T-cell (primary cell): ENCODE results near the gene ALG12. TPM values are rescaled to one million over a fixed set of nuclear protein-coding genes. Genes with fewer than 3 reads are reported as not detected.
A peak's percentile ranks its signal among the peaks of the same experiment; 100 is the strongest.

Experiments used
- ATAC-seq, 4 experiments: fragments of 200-7000 bp in 3 of 4; fragments of 150-1000 bp in 1 of 4; cut with Tn5 transposase; replicated peaks in 1 of 4; 1 replicate in 3 of 4; 2 replicates in 1 of 4; pipeline ENCODE4 v1.10.0; 2021; ENCODE audit warnings: moderate library complexity in 3 of 4, mild to moderate bottlenecking in 2 of 4, moderate number of reproducible peaks in 1 of 4
- CTCF ChIA-PET, 2 donors: fragments of 300-600 bp; sonication (Branson Sonifier 250); formaldehyde crosslinking; loops; one replicate each; lab custom pipeline; 2022; ENCODE audit warnings: antibody characterized with exemption in 2 of 2; lab: Charles Lee
- POLR2A ChIA-PET, 2 donors: fragments of 300-600 bp; sonication (Branson Sonifier 250); formaldehyde crosslinking; loops; one replicate each; lab custom pipeline; 2022; ENCODE audit warnings: antibody characterized with exemption in 2 of 2; lab: Charles Lee
- DNase-seq, 35 experiments: peaks; one replicate each; pipeline versions ENCODE4 v3.0.0 to v3.0.0-alpha.2; 2013 to 2023
- H3K27ac ChIP-seq: one replicate; pipeline ENCODE4 v1.5.1; 2013; ENCODE audit warnings: low read length
- H3K27me3 ChIP-seq, 2 experiments: replicated peaks in 1 of 2; 1 replicate in 1 of 2; 2 replicates in 1 of 2; pipeline versions ENCODE4 v1.6.1 to v1.7.0; 2013; ENCODE audit warnings: low read length in 1 of 2, mixed read lengths in 1 of 2; ENCODE audit not compliant: control insufficient read depth in 2 of 2, insufficient read depth in 2 of 2; ENCODE audit errors: extremely low read depth in 1 of 2
- H3K36me3 ChIP-seq, 2 donors: 1 replicate in 1 of 2; 2 replicates in 1 of 2; pipeline versions ENCODE4 v1.6.1 to v1.7.0; 2013; ENCODE audit warnings: low read length in 1 of 2; ENCODE audit not compliant: control insufficient read depth in 2 of 2, insufficient read depth in 1 of 2; ENCODE audit errors: extremely low read depth in 1 of 2
- H3K4me1 ChIP-seq, 2 experiments: 1 replicate in 1 of 2; 2 replicates in 1 of 2; pipeline versions ENCODE4 v1.6.1 to v1.7.0; 2013; ENCODE audit warnings: low read length in 2 of 2, mixed read lengths in 1 of 2; ENCODE audit not compliant: insufficient read depth in 2 of 2, control insufficient read depth in 1 of 2; ENCODE audit errors: extremely low read depth in 1 of 2
- H3K4me3 ChIP-seq, 2 donors: 1 replicate in 1 of 2; 2 replicates in 1 of 2; pipeline versions ENCODE4 v1.5.1 to v1.7.0; 2013; ENCODE audit warnings: mild to moderate bottlenecking in 2 of 2, low read length in 1 of 2, moderate library complexity in 1 of 2; ENCODE audit not compliant: control insufficient read depth in 1 of 2; ENCODE audit errors: extremely low read depth in 1 of 2
- H3K9me3 ChIP-seq: 2 replicates; pipeline ENCODE4 v1.7.0; 2013
- H3K27ac Mint-ChIP-seq, 2 donors: one replicate each; pipeline ENCODE4 v1.8.0; 2020 to 2021; ENCODE audit warnings: mild to moderate bottlenecking in 2 of 2, mixed read lengths in 2 of 2
- H3K27me3 Mint-ChIP-seq, 2 donors: one replicate each; pipeline ENCODE4 v1.8.0; 2021 to 2022; ENCODE audit warnings: mixed read lengths in 2 of 2
- H3K36me3 Mint-ChIP-seq: one replicate; pipeline ENCODE4 v1.8.0; 2021; ENCODE audit warnings: mixed read lengths
- H3K4me1 Mint-ChIP-seq, 3 donors: one replicate each; pipeline ENCODE4 v1.8.0; 2020 to 2022; ENCODE audit warnings: mixed read lengths in 3 of 3, mild to moderate bottlenecking in 1 of 3
- H3K4me3 Mint-ChIP-seq, 3 donors: one replicate each; pipeline ENCODE4 v1.8.0; 2020 to 2022; ENCODE audit warnings: mild to moderate bottlenecking in 3 of 3, mixed read lengths in 3 of 3, moderate library complexity in 3 of 3
- H3K9me3 Mint-ChIP-seq, 3 donors: one replicate each; pipeline ENCODE4 v1.8.0; 2020 to 2022; ENCODE audit warnings: mixed read lengths in 3 of 3
- WGBS: methylation state at CpG from one replicate; pipeline ENCODE4 v1.1.5; 2013; ENCODE audit warnings: missing lambda C conversion rate; ENCODE audit not compliant: insufficient coverage; 5-methylcytosine and 5-hydroxymethylcytosine counted together
- total RNA-seq, 35 experiments: library from RNA in 6 of 35; stranded (reverse) in 6 of 35; fragments of 120-200 nt in 1 of 35; gene quantifications; one replicate each; pipeline versions ENCODE4 v1.2.1 to v1.2.4 and lab custom pipeline; 2013 to 2026

The ALG12 gene
- total RNA-seq, 5 donors from 2014 or later (not counting 1 experiment from before 2014, with no cell fraction given), result 15.7 to 22.1 (median 15.9) TPM

- H3K4me3 ChIP-seq, result no peak overlapping the region
- H3K27ac Mint-ChIP-seq, result peak overlapping the region in 1 of 2 donors; percentile 36
- CTCF ChIA-PET, result no interaction called here
Observed at GRCh38 chr22:49954991-49955580, 36.8 kb upstream of the ALG12 start.

GRCh38 chr22:49954354-49954753 is 36.1 kb upstream of the ALG12 start:
- Histone ChIP-seq H3K27ac (no peak overlapping the region), H3K4me3 (no peak overlapping the region), H3K27me3 (no peaks in the 10 kb centered on the region), H3K9me3 (no peaks in the 10 kb centered on the region), H3K4me1 (peaks cover under 1 to 6% of the 10 kb centered on the region in 2 experiments), H3K36me3 (no peaks in the 10 kb centered on the region)
- ATAC-seq, result no peak
- no peaks in the 10 kb centered on the region for H3K36me3 Mint-ChIP-seq
- no peak for DNase-seq
- H3K27me3 Mint-ChIP-seq, result no peaks in the 10 kb centered on the region
- WGBS, result 91% methylated on average over 8 of the region's 8 CpGs
- H3K9me3 Mint-ChIP-seq, result no peaks in the 10 kb centered on the region
- CTCF ChIA-PET, result no interaction called here
- H3K4me3 Mint-ChIP-seq, result no peak overlapping the region
- H3K27ac Mint-ChIP-seq, result no peak overlapping the region
- H3K4me1 Mint-ChIP-seq, result peaks cover 0 to 6% (median 4%) of the 10 kb centered on the region in 3 donors
- POLR2A ChIA-PET, result no interaction called here

More at GRCh38 chr22:49954991-49955580, 36.8 kb upstream of the ALG12 start:
- no peaks in the 10 kb centered on the region for H3K27me3 ChIP-seq
- H3K4me1 ChIP-seq, result peaks cover 5 to 10% of the 10 kb centered on the region in 2 experiments
- no peaks in the 10 kb centered on the region for H3K9me3 ChIP-seq
- no peak overlapping the region for H3K27ac ChIP-seq
- POLR2A ChIA-PET, result interaction anchor here in 1 of 2 donors (0.6 kb wide), 1 partner anchor 36 kb away, joined by 3 read pairs; no protein-coding TSS in a partner anchor
- ATAC-seq (no peak), DNase-seq (no peak)
- H3K36me3 ChIP-seq, result no peaks in the 10 kb centered on the region
- H3K9me3 Mint-ChIP-seq, result no peaks in the 10 kb centered on the region
- H3K4me3 Mint-ChIP-seq, result no peak overlapping the region
- H3K36me3 Mint-ChIP-seq, result no peaks in the 10 kb centered on the region
- no peaks in the 10 kb centered on the region for H3K27me3 Mint-ChIP-seq
- WGBS, result 84% methylated on average over 14 of the region's 15 CpGs
- peaks cover 0 to 9% (median 4%) of the 10 kb centered on the region in 3 donors for H3K4me1 Mint-ChIP-seq

- Histone ChIP-seq H3K9me3 (no peaks in the 10 kb centered on the region), H3K27me3 (no peaks in the 10 kb centered on the region), H3K4me3 (no peak overlapping the region), H3K27ac (no peak overlapping the region), H3K4me1 (peaks cover 0 to 3% of the 10 kb centered on the region in 2 experiments), H3K36me3 (no peaks in the 10 kb centered on the region)
- Mint-ChIP-seq H3K27me3 (no peaks in the 10 kb centered on the region), H3K9me3 (no peaks in the 10 kb centered on the region), H3K27ac (no peak overlapping the region), H3K4me1 (peaks cover 0 to 1% (median under 1%) of the 10 kb centered on the region in 3 donors), H3K36me3 (no peaks in the 10 kb centered on the region), H3K4me3 (no peak overlapping the region)
- ChIA-PET CTCF (no interaction called here), POLR2A (no interaction called here)
- ATAC-seq (no peak), DNase-seq (no peak)
- 87% methylated on average over 18 of the region's 18 CpGs for WGBS
Observed at GRCh38 chr22:49953680-49954344, 35.6 kb upstream of the ALG12 start.

GRCh38 chr22:49953027-49953679 is 34.9 kb upstream of the ALG12 start:
- no peak for ATAC-seq
- peaks cover 0 to 7% of the 10 kb centered on the region in 2 experiments for H3K4me1 ChIP-seq
- CTCF ChIA-PET, result no interaction called here
- Mint-ChIP-seq H3K27me3 (no peaks in the 10 kb centered on the region), H3K36me3 (no peaks in the 10 kb centered on the region), H3K9me3 (no peaks in the 10 kb centered on the region), H3K4me1 (no peaks in the 10 kb centered on the region), H3K27ac (no peak overlapping the region), H3K4me3 (no peak overlapping the region)
- H3K27ac ChIP-seq, result no peak overlapping the region
- H3K27me3 ChIP-seq, result peaks cover 0 to 2% of the 10 kb centered on the region in 2 experiments
- no peak overlapping the region for H3K4me3 ChIP-seq
- H3K9me3 ChIP-seq, result no peaks in the 10 kb centered on the region
- POLR2A ChIA-PET, result no interaction called here
- WGBS, result 91% methylated on average over 20 of the region's 20 CpGs
- DNase-seq, result peak in 1 of 35 experiments; percentile 7
- no peaks in the 10 kb centered on the region for H3K36me3 ChIP-seq

GRCh38 chr22:49951986-49952896 is 34.0 kb upstream of the ALG12 start:
- Mint-ChIP-seq H3K9me3 (no peaks in the 10 kb centered on the region), H3K27ac (peak overlapping the region in 1 of 2 donors; percentile 74), H3K27me3 (no peaks in the 10 kb centered on the region), H3K4me3 (no peak overlapping the region), H3K4me1 (no peaks in the 10 kb centered on the region), H3K36me3 (no peaks in the 10 kb centered on the region)
- WGBS, result 88% methylated on average over 13 of the region's 24 CpGs
- no peaks in the 10 kb centered on the region for H3K36me3 ChIP-seq
- ATAC-seq, result no peak
- H3K9me3 ChIP-seq, result no peaks in the 10 kb centered on the region
- ChIA-PET POLR2A (interaction anchor here in 1 of 2 donors (0.5 kb wide), 1 partner anchor 563 kb away, joined by 3 read pairs; no protein-coding TSS in a partner anchor), CTCF (no interaction called here)
- H3K4me3 ChIP-seq, result no peak overlapping the region
- peaks cover 0 to 4% of the 10 kb centered on the region in 2 experiments for H3K27me3 ChIP-seq
- peaks cover 0 to 13% of the 10 kb centered on the region in 2 experiments for H3K4me1 ChIP-seq
- no peak for DNase-seq
- no peak overlapping the region for H3K27ac ChIP-seq

- H3K9me3 Mint-ChIP-seq, result no peaks in the 10 kb centered on the region
- 77% methylated on average over 3 of the region's 4 CpGs for WGBS
- no peak overlapping the region for H3K27ac ChIP-seq
Observed at GRCh38 chr22:49951678-49951985, 33.4 kb upstream of the ALG12 start.

More at GRCh38 chr22:49951678-49951985, 33.4 kb upstream of the ALG12 start:
- Mint-ChIP-seq H3K4me1 (peaks cover 0 to 2% (median 0%) of the 10 kb centered on the region in 3 donors), H3K36me3 (no peaks in the 10 kb centered on the region), H3K27ac (no peak overlapping the region), H3K27me3 (no peaks in the 10 kb centered on the region), H3K4me3 (no peak overlapping the region)
- CTCF ChIA-PET, result no interaction called here
- ATAC-seq (no peak), DNase-seq (no peak)
- Histone ChIP-seq H3K36me3 (no peaks in the 10 kb centered on the region), H3K4me1 (peaks cover 0 to 19% of the 10 kb centered on the region in 2 experiments), H3K9me3 (no peaks in the 10 kb centered on the region), H3K4me3 (no peak overlapping the region), H3K27me3 (peaks cover 0 to 4% of the 10 kb centered on the region in 2 experiments)
- POLR2A ChIA-PET, result interaction anchor here in 1 of 2 donors (0.5 kb wide), 1 partner anchor 564 kb away, joined by 3 read pairs; no protein-coding TSS in a partner anchor
